HCT116 (cell line): Measurements from ENCODE around the gene EPHB2. TPM values are rescaled to one million over a fixed set of nuclear protein-coding genes. Genes with fewer than 3 reads are reported as not detected.

Experiments
- ATAC-seq: fragments of 200-7000 bp; cut with Tn5 transposase; 2 replicates; pipeline ENCODE4 v1.9.1; 2020; ENCODE audit warnings: mild to moderate bottlenecking, moderate library complexity
- BruUV-seq: library from RNA; stranded (reverse); fragments of 400-500 nt; replicated peaks from 2 replicates; lab custom pipeline; 2021; lab: Mats Ljungman, UMichigan
- CTCF ChIA-PET: fragments of 300-600 bp; sonication (Branson Sonifier 250); formaldehyde crosslinking; loops from one replicate; lab custom pipeline; 2021; ENCODE audit warnings: antibody characterized with exemption; lab: Charles Lee
- POLR2A ChIA-PET: fragments of 300-600, 350-600 bp; sonication (Branson Sonifier 250); formaldehyde crosslinking; loops from one replicate; lab custom pipeline; 2021; ENCODE audit warnings: antibody characterized with exemption; lab: Charles Lee
- RAD21 ChIA-PET, 2 experiments: fragments of 300-600 bp; sonication (Branson Sonifier 250); formaldehyde crosslinking; loops; one replicate each; lab custom pipeline; 2023; ENCODE audit warnings: low total read pairs in 2 of 2; ENCODE audit not compliant: uncharacterized antibody in 2 of 2, unreplicated experiment in 2 of 2, low non-redundant PET in 1 of 2; lab: Charles Lee
- DNase-seq: peaks from one replicate; pipeline ENCODE4 v3.0.0-alpha.2; 2010; ENCODE audit warnings: low read depth, low spot score
- H2AFZ ChIP-seq: fragments of 200-600 bp; shearing (Covaris generic), sonication (generic); 2 replicates; pipeline ENCODE4 v1.6.1; 2017; ENCODE audit warnings: low read depth, mixed run types, mixed read lengths, antibody characterized with exemption, low read length; ENCODE audit not compliant: poor library complexity, severe bottlenecking
- H3K27ac ChIP-seq: 2 replicates; pipeline ENCODE4 v1.5.1; 2012; ENCODE audit warnings: low read depth, low read length
- H3K27me3 ChIP-seq: fragments of 200-600 bp; sonication (generic); 2 replicates; pipeline ENCODE4 v1.6.1; 2016; ENCODE audit warnings: mixed run types, low read length, mixed read lengths; ENCODE audit not compliant: insufficient read depth
- H3K36me3 ChIP-seq, 2 experiments: fragments of 200-500 bp in 1 of 2; fragments of 200-600 bp in 1 of 2; sonication (Bioruptor generic) in 1 of 2; sonication (generic) in 1 of 2; 2 replicates each; pipeline versions ENCODE4 v1.5.1 to v1.6.1; 2014 to 2016; ENCODE audit warnings: low read length in 2 of 2, inconsistent platforms in 1 of 2, mixed read lengths in 1 of 2, mixed run types in 1 of 2; ENCODE audit not compliant: insufficient read depth in 2 of 2, control insufficient read depth in 1 of 2
- H3K4me1 ChIP-seq, 2 experiments: fragments of 200-600 bp in 1 of 2; sonication (generic) in 1 of 2; 2 replicates each; pipeline versions ENCODE4 v1.5.1 to v1.6.1; 2012 to 2017; ENCODE audit warnings: low read length in 2 of 2, inconsistent platforms in 1 of 2, mild to moderate bottlenecking in 1 of 2, mixed read lengths in 1 of 2, mixed run types in 1 of 2, moderate library complexity in 1 of 2; ENCODE audit not compliant: insufficient read depth in 2 of 2, control insufficient read depth in 1 of 2
- H3K4me2 ChIP-seq: fragments of 200-600 bp; sonication (generic); 2 replicates; pipeline ENCODE4 v1.6.1; 2017; ENCODE audit warnings: mixed run types, low read length, mixed read lengths
- H3K4me3 ChIP-seq, 2 experiments: fragments of 200-600 bp in 1 of 2; sonication (generic) in 1 of 2; replicated peaks in 1 of 2; 2 replicates each; pipeline ENCODE4 v1.5.1; 2011 to 2016; ENCODE audit warnings: low read length in 2 of 2, control low read depth in 1 of 2, low read depth in 1 of 2, mild to moderate bottlenecking in 1 of 2, mixed read lengths in 1 of 2, mixed run types in 1 of 2
- H3K79me2 ChIP-seq: fragments of 200-600 bp; sonication (generic); 2 replicates; pipeline ENCODE4 v1.6.1; 2017; ENCODE audit warnings: mild to moderate bottlenecking, mixed run types, low read length, moderate library complexity, mixed read lengths; ENCODE audit not compliant: insufficient read depth
- H3K9ac ChIP-seq: fragments of 200-600 bp; sonication (generic); 2 replicates; pipeline ENCODE4 v1.6.1; 2016; ENCODE audit warnings: low read length, mixed read lengths
- H3K9me2 ChIP-seq: fragments of 200-600 bp; sonication (generic), shearing (Covaris generic); 2 replicates; pipeline ENCODE4 v1.6.1; 2017; ENCODE audit warnings: mixed run types, mild to moderate bottlenecking, moderate library complexity; ENCODE audit not compliant: insufficient read depth
- H3K9me3 ChIP-seq, 2 experiments: fragments of 200-500 bp in 1 of 2; fragments of 200-600 bp in 1 of 2; sonication (Bioruptor generic) in 1 of 2; sonication (generic) in 1 of 2; 2 replicates each; pipeline ENCODE4 v1.6.1; 2014 to 2017; ENCODE audit warnings: low read length in 2 of 2, mixed read lengths in 2 of 2, inconsistent platforms in 1 of 2, low read depth in 1 of 2, mild to moderate bottlenecking in 1 of 2, mixed run types in 1 of 2, moderate library complexity in 1 of 2; ENCODE audit not compliant: control insufficient read depth in 1 of 2, insufficient read depth in 1 of 2
- H4K20me1 ChIP-seq: fragments of 200-600 bp; sonication (generic), shearing (Covaris generic); 2 replicates; pipeline ENCODE4 v1.6.1; 2017; ENCODE audit warnings: mixed run types, mild to moderate bottlenecking, moderate library complexity; ENCODE audit not compliant: insufficient read depth
- ATF3 ChIP-seq: IDR thresholded peaks from 2 replicates; pipeline ENCODE4 v1.6.1; 2012
- CEBPB ChIP-seq: IDR thresholded peaks from 2 replicates; pipeline ENCODE4 v1.6.1; 2012; ENCODE audit warnings: low read depth
- CTCF ChIP-seq, 3 experiments: fragments of 200-600 bp in 1 of 3; sonication (generic) in 1 of 3; IDR thresholded peaks in 2 of 3; conservative IDR thresholded peaks in 1 of 3; 2 replicates each; pipeline ENCODE4 v1.5.1; 2012 to 2017; ENCODE audit warnings: low read depth in 2 of 3, low read length in 2 of 3, antibody characterized with exemption in 1 of 3, borderline replicate concordance in 1 of 3, control low read depth in 1 of 3, mild to moderate bottlenecking in 1 of 3, mixed read lengths in 1 of 3, mixed run types in 1 of 3, moderate library complexity in 1 of 3; ENCODE audit not compliant: insufficient read depth in 1 of 3
- EZH2 ChIP-seq: fragments of 200-600 bp; sonication (generic); IDR thresholded peaks from 2 replicates; pipeline ENCODE4 v1.6.1; 2017; ENCODE audit warnings: antibody characterized with exemption, mixed run types
- EZH2phosphoT487 ChIP-seq: fragments of 200-600 bp; IDR thresholded peaks from 2 replicates; pipeline ENCODE4 v1.6.1; 2018; ENCODE audit warnings: antibody characterized with exemption, borderline replicate concordance
- FOSL1 ChIP-seq: IDR thresholded peaks from 2 replicates; pipeline ENCODE4 v1.6.1; 2012; ENCODE audit warnings: low read depth
- JUND ChIP-seq: IDR thresholded peaks from 2 replicates; pipeline ENCODE4 v1.6.1; 2012
- POLR2A ChIP-seq: IDR thresholded peaks from 2 replicates; pipeline ENCODE4 v1.7.0; 2011; ENCODE audit warnings: borderline replicate concordance; ENCODE audit not compliant: insufficient read depth, insufficient read length; ENCODE audit errors: extremely low read depth
- REST ChIP-seq: IDR thresholded peaks from 2 replicates; pipeline ENCODE4 v1.6.1; 2012; ENCODE audit warnings: low read depth
- SIN3A ChIP-seq: IDR thresholded peaks from 2 replicates; pipeline ENCODE4 v1.6.1; 2012; ENCODE audit warnings: low read depth
- SP1 ChIP-seq: IDR thresholded peaks from 2 replicates; pipeline ENCODE4 v1.6.1; 2012; ENCODE audit warnings: low read depth
- SRF ChIP-seq: IDR thresholded peaks from 2 replicates; pipeline ENCODE4 v1.6.1; 2012; ENCODE audit warnings: low read depth
- TCF7L2 ChIP-seq: IDR thresholded peaks from 2 replicates; pipeline ENCODE4 v1.7.0; 2011; ENCODE audit warnings: borderline replicate concordance, inconsistent platforms; ENCODE audit not compliant: insufficient read depth, insufficient read length; ENCODE audit errors: extremely low read depth
- YY1 ChIP-seq: IDR thresholded peaks from 2 replicates; pipeline ENCODE4 v1.6.1; 2011; ENCODE audit warnings: low read length, low read depth, moderate library complexity, mild to moderate bottlenecking; ENCODE audit not compliant: insufficient replicate concordance; ENCODE audit errors: extremely low read depth
- ZFX ChIP-seq: fragments of 450-650 bp; IDR thresholded peaks from 2 replicates; pipeline ENCODE4 v1.6.1; 2017
- intact Hi-C: fragments of 100-400 bp; cut with micrococcal nuclease; formaldehyde crosslinking; loops from 2 replicates; pipeline ENCODE4 v1.10.0; 2022
- total RNA-seq: library from RNA; stranded (reverse); gene quantifications from one replicate; pipeline ENCODE4 v1.2.1, GENCODE V29; 2021; ENCODE audit not compliant: unreplicated experiment

Gene EPHB2
- total RNA-seq, 1 experiment from 2014 or later = 19.5 TPM

GRCh38 chr1:22966309-22966708 lies 255.7 kb downstream of the EPHB2 start:
- Histone ChIP-seq H3K9ac (no peak overlapping the region), H3K9me2 (no peaks in the 10 kb centered on the region), H3K36me3 (no peaks in the 10 kb centered on the region), H4K20me1 (no peaks in the 10 kb centered on the region), H3K4me1 (peaks cover 0 to 2% of the 10 kb centered on the region in 2 experiments; a peak in 1 of 4 replicates), H3K79me2 (no peaks in the 10 kb centered on the region), H3K4me2 (no peak overlapping the region), H3K27ac (no peak overlapping the region), H2AFZ (no peak overlapping the region), H3K9me3 (no peaks in the 10 kb centered on the region), H3K27me3 (peaks cover 6% of the 10 kb centered on the region; the same call in 1 of the 2 replicates), H3K4me3 (no peak overlapping the region)
- ATAC-seq (no peak), DNase-seq (no peak)
- TF ChIP-seq YY1 = no peak
- TF ChIP-seq REST = no peak
- TF ChIP-seq SRF = no peak
- TF ChIP-seq CTCF (IDR thresholded peaks at IDR 0.05 in 2 of 3, conservative IDR thresholded peaks at IDR 0.05 in 1 of 3; ENCODE audit: borderline replicate concordance in 1 of 3, insufficient read depth in 1 of 3, low read depth in 2 of 3, low read length in 2 of 3) = no peak
- TF ChIP-seq EZH2phosphoT487 = no peak
- TF ChIP-seq JUND = no peak
- no peak for TF ChIP-seq POLR2A
- TF ChIP-seq TCF7L2 = no peak
- no peak for TF ChIP-seq EZH2
- no peak for TF ChIP-seq CEBPB
- TF ChIP-seq ATF3 = no peak
- no peak for TF ChIP-seq FOSL1
- TF ChIP-seq SP1 = no peak
- no peak for TF ChIP-seq ZFX
- TF ChIP-seq SIN3A = no peak
- CTCF ChIA-PET = interaction anchor here (0.5 kb wide), 1 partner anchor 671 kb away, joined by 3 read pairs; no protein-coding TSS in a partner anchor
- POLR2A ChIA-PET = no interaction called here
- BruUV-seq = no TSS peak
- RAD21 ChIA-PET = no interaction called here
- intact Hi-C loops = no loop called here
